Activated CD8-positive, alpha-beta memory T cell treated with anti-CD3 and anti-CD28 coated beads, Interleukin-2, amount 50 U/mL, for 24 hours (primary cell): ENCODE results near the gene NPHP4.

Experiments used
- DNase-seq: peaks from one replicate; pipeline ENCODE4 v3.0.0-alpha.2; 2020; ENCODE audit errors: extremely low read depth

The NPHP4 gene

GRCh38 chr1:5950201-5950895 lies 41.9 kb downstream of the NPHP4 start:
- no peak for DNase-seq

DNA sequence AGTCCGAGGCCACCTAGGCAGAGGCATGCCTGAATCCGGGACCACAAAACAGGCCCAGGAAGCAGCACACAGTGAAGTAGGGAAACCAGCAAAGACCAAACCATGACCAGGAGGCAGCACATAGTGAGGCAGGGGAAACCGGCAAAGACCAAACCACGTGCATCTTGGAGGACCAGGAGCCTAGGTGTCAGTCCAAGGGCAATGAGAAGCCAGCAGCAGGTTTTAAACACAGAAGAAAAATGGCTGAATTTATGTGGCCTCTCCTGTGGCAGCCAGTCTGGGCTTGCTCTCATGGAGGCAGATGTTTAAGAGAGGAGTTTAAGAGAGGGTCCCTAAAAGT lies 42.5 kb downstream of the NPHP4 start:
- DNase-seq = no peak

DNA sequence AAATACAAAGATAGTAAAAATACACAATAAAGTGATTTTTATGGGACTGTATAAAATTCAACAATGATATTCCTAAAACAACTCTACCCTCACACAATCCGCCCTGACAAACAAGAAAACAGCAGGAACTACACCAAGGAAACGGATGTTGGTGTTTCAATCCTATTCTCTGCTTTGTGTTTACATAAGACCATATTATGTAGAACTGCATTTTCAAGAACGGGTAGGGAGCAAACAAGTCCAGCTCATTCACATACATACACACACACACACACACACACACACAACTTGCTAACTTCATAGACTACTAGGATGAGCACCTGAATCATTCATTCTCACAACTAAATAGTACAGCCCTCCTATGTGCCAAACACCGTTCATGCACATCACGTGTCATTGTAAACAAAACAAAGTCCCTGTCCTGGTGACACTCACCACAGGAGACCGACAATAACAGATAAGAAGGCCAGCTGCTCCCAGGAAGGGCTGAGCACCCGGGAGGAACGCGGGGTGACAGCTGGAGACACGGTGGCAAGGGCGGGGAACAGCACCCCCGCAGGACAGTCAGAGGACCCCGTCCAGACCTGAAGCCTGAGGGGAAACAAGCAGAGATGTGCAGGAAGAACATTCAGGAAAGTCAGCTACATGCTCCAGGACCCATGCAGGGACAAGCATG lies 43.0 kb downstream of the NPHP4 start:
- no peak for DNase-seq

GRCh38 chr1:5948681-5949005 lies 43.6 kb downstream of the NPHP4 start:
- DNase-seq = no peak

DNA sequence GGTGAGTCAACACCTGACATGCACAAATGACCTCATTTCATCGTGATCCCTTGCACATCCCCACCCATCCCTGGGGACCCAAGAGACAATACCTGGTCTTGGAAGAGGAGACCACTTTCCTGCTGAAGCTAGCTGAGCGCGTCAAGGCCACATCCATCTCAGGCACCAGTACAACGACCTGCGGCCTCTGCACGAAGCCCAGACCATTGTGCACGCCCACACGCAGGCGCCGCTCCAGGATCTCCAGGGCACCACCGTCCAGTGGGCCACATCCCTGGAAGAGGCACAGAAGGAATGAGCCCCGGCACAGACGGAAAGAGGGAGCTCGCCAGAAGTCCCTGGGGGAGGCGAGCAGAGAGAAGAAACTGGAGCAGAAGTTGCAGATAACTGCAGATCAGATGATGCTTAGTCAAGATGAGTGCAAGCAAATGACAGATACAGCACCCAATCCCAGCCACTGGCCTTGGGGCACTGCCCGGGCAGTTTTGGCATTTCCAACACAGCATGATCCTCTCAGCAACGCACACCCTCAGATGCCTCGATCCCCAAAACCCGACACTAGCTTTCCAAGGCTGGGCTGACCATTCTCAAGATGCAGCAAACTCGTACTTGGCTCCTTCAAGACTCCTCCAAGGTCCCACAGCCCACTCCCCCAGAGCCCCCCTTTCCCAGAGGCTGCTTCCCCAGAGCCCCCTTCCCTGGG lies 44.1 kb downstream of the NPHP4 start:
- DNase-seq = no peak

DNA sequence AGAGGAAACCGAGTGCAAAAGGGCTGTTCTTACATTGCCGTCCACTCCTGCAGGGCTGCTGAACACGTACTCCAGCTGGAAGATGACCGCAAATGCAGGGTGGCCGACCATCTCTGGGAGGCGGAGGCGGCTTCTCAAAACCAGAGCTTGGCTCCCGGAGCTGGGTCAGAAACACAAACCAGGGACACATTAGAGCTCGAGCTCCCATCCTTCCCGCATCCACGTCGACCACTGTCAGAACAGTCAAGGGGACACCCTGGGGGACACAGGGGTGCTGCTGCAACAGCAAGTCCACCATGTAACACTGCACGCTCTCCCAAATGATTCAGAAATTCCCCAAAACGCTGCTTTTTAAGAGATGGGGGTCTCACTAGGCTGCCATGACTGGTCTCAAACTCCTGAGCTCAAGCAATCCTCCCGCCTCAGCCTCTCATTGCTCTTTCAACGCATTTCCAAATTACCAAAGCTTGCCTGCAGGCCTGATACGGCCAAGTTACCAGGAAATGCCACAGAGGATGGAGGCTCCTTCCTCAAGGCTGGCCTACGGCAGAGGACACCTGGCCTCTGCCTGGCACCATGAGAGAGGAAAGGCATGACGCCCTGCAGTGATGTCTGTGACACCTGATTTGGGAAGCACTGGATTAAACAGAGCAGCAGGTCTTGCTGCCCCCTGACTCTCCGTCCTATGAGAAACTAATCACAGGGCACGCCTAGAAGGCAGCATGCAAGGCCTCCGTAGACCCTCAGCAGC lies 45.0 kb downstream of the NPHP4 start:
- DNase-seq = no peak

DNA sequence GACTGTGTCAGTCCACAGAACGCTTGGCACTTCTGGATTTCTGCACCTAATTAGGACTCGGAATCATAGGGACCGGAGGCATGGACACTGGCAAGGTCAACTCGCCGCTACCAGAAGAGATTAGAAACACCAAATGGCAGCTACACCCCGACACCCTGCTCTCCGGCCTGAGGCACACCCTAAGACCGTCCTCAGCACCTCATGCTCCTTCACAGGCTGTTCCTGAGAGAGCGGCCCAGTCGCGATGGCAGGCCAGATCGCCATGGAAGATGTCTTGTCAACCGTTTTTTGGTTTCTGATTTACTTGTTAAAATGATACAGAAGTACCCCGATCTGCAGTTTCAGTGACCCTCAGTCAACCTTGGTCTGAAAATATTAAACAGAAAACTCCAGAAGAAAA lies 46.8 kb downstream of the NPHP4 start:
- no peak for DNase-seq

GRCh38 chr1:5944843-5945167 lies 47.4 kb downstream of the NPHP4 start:
- DNase-seq = no peak

- DNase-seq = no peak
Measured at GRCh38 chr1:5944154-5944842, 47.9 kb downstream of the NPHP4 start.

DNA sequence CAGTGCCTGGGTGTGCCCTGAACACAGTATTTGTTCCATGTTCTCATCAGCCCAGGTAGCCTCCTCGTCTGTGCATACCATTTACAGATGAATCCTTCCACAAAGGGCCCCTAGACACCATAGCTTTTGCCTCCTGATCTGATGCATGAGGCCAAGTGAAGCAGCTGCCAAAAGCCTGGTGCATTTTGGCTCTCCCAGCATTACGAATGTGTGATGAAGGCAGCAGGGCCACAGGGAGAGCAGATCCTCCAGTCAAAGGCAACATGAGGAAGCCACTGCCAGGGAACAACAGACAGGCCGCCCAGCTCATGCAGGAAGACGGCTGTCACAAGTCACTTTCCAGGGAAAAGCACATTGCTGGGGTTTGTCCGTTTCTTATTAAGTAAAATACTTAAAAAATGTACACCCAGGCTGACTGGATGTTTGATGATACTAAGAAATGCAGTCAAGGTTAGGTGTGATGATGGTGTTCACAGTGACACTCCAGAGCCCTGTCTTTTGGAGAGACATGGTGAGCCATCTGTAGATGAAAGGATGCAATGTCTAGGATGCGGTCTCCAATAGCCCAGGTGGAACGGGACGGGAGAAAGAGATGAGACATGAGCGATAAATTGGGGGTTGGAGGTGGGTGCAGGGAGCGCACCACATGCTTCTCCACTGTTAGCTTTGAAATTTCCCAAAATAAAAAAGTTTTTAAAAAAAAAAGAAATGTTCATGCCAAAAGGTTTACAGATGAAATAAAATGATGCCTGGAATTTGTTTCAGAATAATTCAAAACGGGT lies 48.7 kb downstream of the NPHP4 start:
- DNase-seq = no peak

GRCh38 chr1:5941671-5942070 lies 50.6 kb downstream of the NPHP4 start:
- DNase-seq = no peak

- DNase-seq = no peak
Measured at GRCh38 chr1:5940723-5941407, 51.4 kb downstream of the NPHP4 start.

- no peak for DNase-seq
Measured at GRCh38 chr1:5939271-5940170, 52.7 kb downstream of the NPHP4 start.

GRCh38 chr1:5938101-5938646 lies 54.1 kb downstream of the NPHP4 start:
- DNase-seq = no peak

DNA sequence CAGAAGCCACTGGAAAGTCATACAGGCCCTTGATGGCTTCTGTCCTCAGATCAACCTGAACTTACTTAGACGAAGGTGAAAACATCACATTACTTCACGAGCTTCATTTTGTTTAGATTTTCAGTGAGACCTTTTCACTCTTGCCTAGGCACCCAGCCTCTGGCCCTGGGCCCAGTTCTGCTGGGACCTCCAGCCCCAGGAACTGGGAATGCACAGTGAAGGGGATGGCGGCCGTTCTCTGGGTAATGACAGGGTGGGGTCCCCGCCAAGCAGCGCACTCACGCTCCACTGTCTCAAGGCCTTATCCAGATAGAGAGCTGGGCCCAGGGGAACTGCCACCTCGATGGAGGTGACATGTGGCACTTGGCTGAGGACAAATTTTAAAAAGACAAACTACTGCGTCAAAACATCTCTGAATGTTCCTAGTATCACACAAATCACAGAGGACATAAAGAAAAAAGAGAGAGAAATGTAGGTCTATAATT lies 54.8 kb downstream of the NPHP4 start:
- no peak for DNase-seq

DNA sequence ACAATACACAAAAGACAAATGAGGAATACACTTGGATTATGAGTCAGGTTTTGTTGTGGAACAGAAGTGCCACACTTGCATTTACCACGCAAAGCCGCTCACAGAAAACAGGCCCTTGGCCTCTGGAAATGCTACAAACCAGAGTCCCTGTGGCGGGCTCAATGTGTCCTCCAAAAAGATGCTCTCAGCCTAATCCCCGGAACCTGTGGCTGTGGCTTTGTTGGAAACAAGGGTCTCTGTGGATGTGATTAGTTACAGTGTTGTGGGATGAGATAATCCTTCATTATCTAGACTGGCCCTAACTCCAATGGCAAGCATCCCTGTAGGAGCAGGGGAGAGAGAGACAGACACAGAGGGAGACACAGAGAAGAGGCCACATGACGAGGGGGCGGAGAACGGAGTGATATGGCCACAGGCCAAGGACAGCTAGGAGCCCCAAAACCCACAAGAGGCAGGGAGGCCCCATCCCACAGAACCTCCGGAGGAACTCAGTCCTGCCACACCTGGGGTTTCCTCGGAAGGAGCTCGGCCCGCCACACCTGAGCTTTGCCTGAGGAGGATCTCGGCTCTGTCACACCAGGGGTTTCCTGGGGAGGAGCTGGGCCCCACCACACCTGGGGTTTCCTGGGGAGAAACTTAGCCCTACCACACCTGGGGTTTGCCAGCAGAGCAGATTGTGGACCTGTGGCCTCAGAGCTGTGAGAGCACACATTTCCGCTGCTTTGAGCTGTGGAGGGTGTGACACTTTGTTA lies 55.4 kb downstream of the NPHP4 start:
- no peak for DNase-seq

- no peak for DNase-seq
Measured at GRCh38 chr1:5936126-5936525, 56.1 kb downstream of the NPHP4 start.

DNA sequence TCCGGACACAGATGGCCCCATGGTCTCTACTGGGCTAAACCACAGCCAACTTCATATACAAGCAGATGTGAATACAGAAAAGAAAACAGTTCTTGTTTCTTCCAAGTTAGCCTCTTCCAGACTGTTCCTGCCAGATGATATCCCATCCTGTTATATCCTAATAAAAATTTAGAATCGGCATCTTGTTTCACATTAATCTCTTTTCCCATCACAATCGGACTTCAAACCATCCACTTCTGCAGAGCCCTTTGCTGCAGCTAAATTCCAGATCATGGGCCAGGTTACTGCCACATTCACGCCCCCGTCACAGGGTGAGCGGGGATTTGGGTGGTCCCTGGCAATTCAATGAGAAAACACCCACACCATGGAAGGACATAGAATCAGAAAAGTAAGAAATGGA lies 57.2 kb downstream of the NPHP4 start:
- no peak for DNase-seq
